ENCODE measurements around the gene SLC25A24.

DNA sequence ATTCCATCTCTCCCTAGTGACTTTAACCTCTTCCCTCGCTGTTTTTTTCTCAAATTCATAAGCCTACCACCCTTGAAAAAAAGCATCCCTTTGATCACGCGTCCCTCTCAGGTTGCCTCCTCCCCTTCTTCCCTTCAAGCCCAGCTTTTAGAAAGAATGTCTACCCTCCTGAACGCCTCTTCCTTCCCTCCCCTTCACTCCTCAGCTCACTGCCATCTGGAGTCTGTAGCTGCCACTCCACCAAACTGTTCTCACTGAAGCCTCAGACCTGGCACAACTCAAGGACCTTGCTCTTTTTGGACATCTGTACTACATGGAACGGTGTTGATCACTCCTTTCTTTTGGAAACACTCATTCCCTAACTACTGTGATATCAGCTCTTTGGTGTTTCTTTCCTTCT lies 80.6 kb downstream of the SLC25A24 start:
- TF ChIP-seq POLR2AphosphoS5 (IDR thresholded peaks at IDR 0.05; ENCODE audit: low read depth, low read length) (no peak), CTCF (IDR thresholded peaks at IDR 0.05 in 2 of 3, conservative IDR thresholded peaks at IDR 0.05 in 1 of 3; ENCODE audit: borderline replicate concordance in 1 of 3, insufficient read depth in 1 of 3, low read depth in 2 of 3, low read length in 2 of 3) (no peak), POLR2A (IDR thresholded peaks at IDR 0.05; ENCODE audit: borderline replicate concordance, extremely low read depth, insufficient read depth, insufficient read length) (no peak), CEBPB (IDR thresholded peaks at IDR 0.05; ENCODE audit: low read depth) (no peak), TCF7L2 (IDR thresholded peaks at IDR 0.05; ENCODE audit: borderline replicate concordance, extremely low read depth, insufficient read depth, insufficient read length) (no peak), EZH2 (IDR thresholded peaks at IDR 0.05) (no peak), CBX3 (IDR thresholded peaks at IDR 0.05; ENCODE audit: low read depth) (no peak)
- TF ChIP-seq, protein P1, sequence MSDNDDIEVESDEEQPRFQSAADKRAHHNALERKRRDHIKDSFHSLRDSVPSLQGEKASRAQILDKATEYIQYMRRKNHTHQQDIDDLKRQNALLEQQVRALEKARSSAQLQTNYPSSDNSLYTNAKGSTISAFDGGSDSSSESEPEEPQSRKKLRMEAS (IDR thresholded peaks at IDR 0.05): no peak
